Stimulated activated naive CD4-positive, alpha-beta T cell (primary cell): Measurements from ENCODE around the gene ST3GAL4.
"Not testable (repeated sequence)": the region's sequence is repeated elsewhere in the genome, so short reads cannot be mapped to it uniquely, and the experiment has no call there.

ENCODE experiments used
- DNase-seq, 6 experiments: peaks; one replicate each; lab custom pipeline; 2025; lab: John Stamatoyannopoulos, UW

ST3GAL4 gene

DNA sequence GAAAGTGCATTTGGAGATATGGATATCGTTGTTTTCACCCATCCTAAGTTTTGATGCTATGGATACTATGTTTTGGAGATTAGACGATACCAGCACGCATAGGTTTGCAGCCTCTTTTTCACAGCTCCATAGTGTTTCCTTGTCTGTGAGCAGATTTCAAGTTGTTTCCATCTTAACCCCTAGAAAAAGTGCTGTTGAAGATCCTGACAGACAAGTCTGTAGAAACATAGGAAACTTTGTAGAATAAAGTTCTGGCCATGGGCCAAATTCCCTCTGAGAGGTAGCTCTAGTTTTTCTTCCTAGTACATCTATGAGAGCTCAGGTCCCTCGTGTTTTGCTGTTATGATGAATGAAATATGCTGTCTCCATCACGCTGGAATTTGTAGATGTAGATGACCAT is 32.4 kb downstream of the ST3GAL4 start:
- no peak for DNase-seq

DNA sequence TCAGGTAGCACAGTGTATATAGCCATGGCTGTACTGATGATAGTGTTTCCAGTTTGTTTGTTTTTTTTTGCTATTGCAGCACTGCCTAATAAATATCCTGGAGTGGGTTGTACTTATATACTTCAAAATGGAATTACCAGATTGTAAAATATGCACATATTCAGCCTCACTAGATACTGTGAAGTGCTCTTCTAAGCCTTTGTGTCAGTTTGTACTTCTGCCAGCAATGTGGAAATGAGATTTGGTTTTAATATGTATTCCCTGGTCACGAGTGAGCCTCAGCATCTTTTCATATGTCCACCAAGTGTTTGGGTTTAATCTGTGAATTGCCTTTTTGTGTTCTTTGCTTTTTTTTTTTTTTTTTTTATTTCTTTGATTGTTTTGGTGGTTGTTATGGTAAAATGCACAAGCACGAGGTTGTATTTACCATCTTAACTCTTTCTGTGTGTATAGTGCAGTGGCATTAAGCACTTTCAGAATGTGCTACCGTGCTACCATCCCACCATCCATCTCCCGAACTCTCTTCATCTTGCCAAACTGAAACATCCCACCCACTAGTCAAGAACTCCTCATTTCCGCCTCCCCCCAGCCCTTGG is 34.9 kb downstream of the ST3GAL4 start:
- DNase-seq: no peak

DNA sequence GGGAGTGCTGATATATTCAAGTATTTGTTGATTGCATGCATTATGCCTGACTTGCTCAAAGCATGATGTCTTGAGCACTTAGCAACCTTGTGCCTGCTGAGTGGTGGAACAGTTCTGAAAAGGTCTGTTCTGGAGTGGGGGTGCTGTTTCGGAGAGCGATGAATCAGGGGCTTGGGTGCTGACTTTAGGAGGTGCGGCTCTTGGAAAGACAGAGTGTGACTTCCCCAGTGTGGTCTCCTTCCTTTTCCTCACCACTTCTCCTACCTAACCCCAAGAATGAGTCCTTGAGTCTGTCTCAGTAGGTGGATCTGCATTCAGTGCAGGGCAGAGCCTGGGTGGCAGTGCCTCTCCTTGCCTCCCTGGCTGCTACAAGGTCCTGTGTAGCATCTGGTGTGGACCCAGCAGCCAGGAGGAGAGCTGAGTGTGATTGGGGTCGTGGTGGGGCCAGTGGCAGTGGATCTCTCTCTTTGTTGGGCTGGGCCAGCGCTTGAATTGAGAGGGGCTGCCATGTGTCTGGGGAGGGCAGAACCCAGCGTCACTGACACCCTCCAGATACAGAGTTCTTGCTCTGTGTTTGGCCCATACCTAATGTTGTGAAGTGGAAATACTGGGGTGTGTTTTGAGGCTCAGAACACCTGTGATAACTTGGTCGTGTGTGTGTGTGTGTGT is 35.9 kb downstream of the ST3GAL4 start:
- no peak for DNase-seq

DNA sequence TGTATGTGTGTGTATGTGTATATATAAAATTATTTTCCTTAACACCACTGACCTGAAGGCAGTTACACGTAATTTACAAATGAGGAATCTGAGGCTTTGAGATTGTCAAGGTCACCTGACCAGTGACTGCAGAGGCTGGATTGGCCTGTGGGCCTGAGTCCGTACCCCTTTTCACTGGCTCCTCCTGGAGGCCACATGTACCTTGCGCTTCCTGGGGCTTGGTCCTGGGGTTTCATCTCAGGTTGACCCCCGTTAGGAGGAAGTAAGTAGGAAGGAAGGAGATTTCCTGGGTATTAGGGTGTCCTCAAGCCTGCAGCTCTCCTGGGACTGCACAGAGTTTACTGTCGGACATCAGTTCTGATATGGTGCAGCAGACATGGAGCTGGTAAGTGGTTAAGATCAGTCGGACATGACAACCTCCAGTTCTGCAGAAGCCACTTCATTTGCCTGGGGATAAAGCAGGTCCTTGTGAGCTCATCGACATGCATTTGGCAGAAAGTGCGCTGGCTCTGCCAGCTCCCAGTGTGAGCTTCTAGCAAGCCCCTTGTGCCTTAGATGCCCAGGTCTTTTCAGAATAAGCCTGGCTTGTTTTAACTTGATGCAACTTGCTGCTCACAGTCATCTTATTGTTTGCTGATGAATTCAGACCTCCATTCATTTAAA is 36.6 kb downstream of the ST3GAL4 start:
- DNase-seq: no peak

DNA sequence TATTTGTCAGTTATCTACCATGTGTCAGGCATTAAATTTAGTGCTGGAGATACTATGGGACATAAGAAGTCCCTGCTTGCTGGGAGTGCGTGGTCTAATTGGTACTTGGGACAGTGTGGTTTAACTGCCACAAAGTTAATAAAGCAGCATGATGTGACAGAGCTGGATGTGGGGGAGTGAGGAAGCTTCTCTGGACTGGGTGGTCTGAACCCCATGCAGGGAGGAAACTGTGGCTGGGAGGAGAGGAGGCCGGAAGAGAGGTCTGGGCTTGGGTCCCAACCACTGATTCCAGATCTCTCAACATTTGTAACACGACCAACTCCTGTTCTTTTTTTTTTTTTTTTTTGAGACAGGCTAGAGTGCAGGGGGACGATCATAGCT is 37.1 kb downstream of the ST3GAL4 start:
- DNase-seq: no peak

DNA sequence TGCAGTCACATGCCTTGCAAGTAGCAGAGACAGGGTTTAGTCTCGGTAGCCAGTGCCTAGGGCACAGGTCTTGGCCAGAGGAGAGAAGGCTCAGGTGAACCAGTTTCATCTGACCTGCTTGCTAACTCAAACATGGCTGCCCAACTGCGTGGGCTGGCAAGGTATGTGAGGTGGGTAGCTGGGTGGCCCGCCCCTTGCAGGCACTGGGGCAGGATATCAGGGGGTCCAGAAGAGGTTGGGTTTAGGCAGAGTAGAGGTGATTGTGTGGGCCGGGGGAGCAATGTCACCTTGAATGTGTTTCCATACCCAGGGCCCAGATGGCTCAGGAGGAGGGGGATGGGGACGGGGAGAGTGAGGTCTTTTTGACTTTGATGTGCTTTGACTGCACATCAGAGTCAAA is 37.7 kb downstream of the ST3GAL4 start:
- DNase-seq: no peak

DNA sequence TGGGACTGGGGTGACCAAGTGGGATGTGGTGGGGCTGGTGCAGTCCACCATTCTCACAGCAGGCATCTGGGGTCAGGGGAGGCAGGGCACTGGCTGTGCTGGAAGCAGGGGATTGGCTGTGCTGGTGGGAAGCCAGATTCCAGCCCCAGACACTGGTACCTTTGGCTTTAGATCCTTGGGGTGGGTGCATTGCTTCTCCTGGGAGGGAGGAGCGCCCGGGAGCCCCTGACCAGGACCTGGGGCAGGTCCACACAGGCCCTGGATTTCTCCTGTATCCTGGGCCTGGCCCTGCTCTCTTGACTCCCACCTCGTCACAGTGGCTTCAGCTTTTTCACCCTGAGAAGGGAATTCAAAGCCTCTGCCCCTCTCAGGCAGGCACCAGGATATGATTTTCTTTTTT is 38.5 kb downstream of the ST3GAL4 start:
- no peak for DNase-seq

DNA sequence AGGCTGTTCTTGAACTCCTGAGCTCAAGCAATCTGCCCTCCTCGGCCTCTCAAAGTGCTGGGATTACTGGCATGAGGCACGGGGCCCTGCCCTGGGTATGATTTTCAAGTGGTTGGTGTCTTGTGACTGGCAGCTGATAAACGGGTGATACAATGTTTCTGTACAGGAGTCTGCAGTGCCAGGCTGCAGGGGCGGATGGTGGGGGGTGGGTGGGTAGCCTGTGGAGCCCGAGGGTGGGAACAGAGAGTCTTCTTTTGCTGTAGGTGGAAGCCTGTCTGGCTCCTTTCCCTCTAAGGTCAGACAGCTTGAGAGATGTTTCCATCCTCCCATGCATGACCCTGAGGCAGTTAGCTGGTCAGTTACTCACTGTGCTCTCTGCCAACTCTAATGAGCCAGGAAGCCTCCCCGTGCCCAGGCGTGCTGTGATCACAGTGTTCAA is 39.2 kb downstream of the ST3GAL4 start:
- DNase-seq: not testable (repeated sequence)

DNA sequence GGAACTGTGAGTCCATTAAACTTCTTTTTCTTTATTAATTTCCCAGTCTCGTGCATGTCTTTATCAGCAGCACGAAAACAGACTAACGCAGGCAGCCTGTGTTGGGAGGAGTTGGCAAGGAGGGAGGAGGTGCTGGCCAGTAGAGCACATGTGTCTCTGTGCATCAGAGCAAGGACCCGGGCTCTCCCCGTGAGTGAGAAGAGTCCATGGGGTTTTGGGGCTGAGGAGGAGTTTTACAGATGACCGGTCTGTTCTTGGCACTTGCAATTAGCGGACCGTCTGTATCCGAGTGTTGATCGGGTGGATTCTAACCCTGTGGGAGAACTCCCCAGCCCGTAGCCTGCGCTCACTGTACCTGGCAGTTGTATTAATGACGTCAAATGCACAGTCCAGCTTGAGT is 40.3 kb downstream of the ST3GAL4 start:
- DNase-seq: not testable (repeated sequence)

DNA sequence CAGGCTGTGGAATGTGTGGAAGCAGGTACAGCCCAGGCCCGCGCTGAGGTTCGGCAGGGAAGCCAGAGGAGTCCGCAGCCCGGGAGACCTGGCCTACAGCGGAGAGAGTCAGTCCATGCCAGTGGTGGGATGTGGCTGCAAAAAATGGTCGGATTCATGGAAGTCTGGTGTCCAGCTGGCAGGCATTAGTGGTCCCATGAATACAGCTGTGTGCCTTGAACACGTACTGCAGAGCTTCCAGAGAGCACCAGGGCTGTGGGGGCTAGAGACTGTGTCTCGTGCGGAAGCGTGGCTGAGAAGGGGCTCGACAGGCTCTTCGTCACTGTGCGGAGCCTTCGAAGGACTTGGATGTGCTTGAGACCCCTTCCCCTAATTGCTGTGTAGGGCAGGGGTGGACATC is 40.8 kb downstream of the ST3GAL4 start:
- DNase-seq: not testable (repeated sequence)

DNA sequence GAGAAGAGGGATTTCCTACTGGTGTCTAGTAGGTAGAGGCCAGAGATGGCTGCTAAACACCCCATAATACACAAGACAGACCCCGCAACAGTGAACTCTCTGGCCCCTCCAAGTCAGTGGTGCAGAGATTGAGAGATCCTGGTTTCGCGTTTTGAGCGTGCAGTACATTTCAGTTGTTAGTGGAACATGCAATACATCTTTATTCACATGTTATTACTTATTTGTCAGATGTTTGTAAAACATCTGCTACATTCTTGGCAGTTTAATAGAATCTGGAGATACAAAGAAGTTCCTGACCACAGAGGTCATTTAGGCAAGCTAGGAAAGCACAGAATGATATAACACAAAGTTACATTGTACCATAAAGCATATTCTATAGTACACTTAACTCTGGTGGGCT is 41.5 kb downstream of the ST3GAL4 start:
- DNase-seq: no peak

DNA sequence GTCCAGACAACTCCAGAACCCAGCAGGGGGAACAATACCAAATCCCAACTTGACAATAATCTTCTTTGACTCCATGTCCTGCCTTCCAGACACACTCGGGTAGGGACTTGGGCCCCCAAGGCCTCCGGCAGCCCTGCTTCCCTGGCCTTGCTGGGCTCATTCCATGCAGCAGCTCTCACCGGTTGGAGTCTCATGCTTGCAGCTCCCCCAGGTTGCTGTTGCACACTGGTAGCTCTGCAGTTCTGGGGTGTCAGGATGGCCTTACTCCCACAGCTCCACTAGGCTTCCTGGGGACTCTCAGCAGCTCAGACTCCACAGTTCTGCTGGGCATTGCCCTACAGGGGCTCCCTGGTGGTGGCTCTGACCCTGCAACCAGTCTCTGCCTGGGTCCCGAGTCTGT is 42.8 kb downstream of the ST3GAL4 start:
- no peak for DNase-seq

DNA sequence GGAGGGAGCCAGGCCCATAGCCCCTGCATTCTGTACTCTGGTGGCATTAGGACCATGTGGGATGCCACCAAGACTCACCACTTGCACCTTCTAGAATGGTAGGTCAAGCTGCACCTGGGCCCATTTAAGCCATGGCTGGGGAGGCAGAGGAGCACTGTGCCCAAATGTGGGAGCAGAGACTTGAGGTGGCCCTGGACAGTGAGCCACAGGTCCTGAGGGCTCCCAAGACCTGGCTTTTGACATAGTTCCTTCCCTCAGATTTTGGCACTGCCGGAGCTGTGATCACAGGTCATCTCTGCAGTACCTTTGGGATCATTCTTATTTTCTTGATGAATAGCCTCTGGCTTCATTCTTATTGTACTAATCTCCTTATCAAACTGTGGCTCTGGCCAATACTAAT is 43.2 kb downstream of the ST3GAL4 start:
- DNase-seq: no peak

DNA sequence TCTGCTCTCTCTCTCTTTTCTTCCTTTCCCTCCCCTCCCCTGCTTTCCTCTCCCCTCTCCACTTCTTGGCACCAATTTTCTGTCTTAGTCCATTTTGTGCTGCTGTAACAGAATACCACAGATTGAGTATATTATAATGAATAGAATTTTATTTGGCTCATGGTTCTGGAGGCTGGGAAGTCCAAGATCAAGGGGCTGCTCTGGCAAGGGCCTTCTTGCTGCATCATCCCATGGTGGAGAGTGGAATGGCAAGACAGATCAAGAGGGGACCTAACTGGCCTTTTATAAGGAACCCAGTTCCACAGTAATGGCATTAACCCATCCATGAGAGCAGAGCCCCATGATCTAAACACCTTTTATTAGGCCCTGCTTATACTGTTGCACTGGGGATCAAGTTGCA is 44.5 kb downstream of the ST3GAL4 start:
- DNase-seq: no peak

DNA sequence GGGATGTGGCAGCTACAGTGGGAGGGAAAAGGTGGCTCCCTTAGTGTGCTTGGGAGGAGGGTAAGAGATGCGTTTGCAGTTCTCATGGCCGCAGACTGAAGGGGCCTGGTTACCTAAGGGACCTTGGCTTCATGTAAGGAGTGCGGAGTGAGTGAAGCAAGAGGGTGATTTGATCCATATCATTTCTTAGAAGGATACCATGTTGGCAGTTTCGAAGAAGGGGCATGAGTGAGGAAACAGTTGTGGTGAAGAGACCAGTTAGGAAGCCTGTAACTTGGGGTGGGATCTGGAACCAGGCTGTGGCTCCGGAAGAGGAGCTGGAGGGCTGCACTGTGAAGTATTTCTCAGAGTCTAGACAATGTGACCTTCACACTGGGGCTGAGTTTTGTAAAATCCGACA is 45.0 kb downstream of the ST3GAL4 start:
- DNase-seq: no peak

DNA sequence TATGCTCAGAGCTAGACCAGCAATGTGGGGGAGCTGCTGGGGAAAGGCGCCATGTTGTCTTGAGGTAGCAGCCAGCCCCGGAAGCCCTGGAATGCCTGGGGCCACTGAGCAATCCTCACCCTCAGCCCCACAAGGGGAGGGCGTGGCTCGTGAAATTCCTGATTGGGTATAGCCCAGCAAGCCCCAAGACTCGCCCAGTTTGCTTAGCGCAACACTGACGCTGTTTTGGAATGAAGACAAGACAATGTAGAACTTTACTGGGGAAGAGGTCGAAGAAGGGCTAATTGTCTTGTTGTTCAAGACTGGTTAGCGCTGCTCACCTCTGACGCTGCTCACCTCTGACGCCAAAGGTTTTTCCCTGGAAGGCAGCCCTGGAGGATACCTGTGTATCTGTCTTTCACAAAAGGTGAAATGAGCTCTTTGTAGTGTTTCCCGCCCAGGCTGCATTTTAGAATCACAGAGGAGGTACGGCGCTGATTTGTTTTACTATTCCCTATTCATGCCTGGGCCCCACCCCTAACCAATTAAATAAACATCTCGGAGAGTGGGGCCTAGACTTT is 47.6 kb downstream of the ST3GAL4 start:
- DNase-seq: no peak

DNA sequence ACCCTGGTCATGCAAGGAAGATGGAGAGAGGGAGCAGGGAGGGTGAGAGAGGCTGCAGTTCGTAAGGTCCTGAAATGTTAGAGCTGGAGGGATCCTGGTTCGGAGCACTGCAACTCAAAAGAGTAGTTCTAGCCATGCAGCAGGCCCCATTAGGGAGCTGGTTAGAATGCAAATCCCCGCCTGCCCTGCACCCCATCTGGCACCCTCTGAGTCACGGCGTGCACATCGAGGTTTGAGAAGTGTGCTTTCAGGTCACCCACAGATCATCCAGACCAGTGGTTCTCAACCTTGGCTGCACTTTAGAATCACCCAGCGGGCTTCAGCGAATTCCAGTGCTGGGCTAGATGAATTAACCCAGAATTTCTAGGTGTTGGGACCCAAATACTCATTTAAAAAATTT is 48.2 kb downstream of the ST3GAL4 start:
- no peak for DNase-seq

DNA sequence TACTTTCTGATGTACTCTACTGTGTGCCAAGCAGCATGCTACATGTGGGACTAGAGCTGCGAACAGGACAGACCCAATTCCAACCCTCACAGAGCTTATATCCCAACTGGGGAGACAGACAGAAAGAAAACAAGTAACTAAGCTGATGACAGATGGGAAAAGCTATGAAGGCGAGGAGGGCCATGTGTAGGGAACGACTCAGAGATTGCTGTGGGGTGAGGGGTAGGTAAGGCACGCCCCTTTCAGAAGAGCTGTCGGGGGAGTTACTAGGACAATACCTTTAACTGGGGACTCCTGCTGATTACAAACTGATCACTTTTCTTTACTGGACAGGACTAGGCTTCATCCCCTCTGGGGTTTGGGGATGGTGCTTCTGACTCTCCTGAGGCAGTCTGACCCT is 48.9 kb downstream of the ST3GAL4 start:
- no peak for DNase-seq

DNA sequence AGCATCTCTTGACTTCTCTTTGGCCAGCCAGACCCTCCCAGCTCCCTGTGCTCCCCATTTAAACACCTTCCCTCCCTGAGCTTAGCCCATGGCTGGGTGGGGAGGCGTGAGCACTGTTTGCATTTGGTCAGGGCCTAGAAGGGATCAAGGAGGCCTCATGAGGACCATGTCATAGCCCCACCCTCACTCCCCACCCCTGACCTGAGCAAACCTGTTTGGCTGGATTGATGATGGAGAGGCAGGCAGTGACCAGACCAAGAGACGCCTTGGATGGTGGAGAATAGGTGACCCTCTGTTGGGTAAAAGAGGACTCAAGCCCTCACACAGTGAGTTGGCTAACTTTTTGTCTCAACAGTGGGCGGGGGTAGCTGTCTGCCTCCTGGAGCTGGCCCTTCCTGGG is 49.9 kb downstream of the ST3GAL4 start:
- no peak for DNase-seq

DNA sequence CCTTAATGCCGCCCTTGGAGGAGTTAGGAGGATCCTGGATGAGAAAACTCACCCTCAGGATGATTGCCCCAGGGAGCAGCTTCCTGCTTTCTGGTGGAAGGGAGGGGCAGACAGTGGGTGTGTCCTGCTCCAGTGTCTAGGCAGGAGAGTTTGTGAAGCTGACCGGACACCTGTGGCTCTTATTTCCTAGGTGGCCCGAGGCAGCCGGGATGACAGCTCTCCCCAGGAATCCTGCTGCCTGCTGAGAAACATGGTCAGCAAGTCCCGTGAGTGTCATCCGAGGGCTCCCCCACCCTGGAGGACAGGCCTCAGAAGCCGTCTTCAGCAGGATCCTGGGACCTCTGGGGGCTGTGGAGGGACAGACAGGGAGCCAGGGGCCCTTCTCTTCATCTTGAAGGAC is 50.4 kb downstream of the ST3GAL4 start:
- DNase-seq: no peak

DNA sequence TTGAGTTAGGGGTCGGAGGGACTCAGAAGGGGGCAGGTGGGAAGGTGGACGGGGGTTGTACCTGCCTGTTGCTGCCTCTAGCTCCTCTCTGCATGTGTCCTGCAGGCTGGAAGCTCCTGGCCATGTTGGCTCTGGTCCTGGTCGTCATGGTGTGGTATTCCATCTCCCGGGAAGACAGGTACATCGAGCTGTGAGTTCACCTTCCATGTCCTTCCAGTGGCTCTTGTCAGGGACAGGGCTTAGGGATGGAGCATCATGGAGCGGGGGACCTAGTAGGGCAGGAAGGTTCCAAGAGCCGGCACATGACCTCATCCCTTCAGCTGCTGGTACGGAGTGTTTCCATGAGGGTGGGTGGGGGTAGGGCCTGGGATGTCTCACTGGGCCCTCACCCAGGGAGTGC is 50.9 kb downstream of the ST3GAL4 start:
- no peak for DNase-seq

DNA sequence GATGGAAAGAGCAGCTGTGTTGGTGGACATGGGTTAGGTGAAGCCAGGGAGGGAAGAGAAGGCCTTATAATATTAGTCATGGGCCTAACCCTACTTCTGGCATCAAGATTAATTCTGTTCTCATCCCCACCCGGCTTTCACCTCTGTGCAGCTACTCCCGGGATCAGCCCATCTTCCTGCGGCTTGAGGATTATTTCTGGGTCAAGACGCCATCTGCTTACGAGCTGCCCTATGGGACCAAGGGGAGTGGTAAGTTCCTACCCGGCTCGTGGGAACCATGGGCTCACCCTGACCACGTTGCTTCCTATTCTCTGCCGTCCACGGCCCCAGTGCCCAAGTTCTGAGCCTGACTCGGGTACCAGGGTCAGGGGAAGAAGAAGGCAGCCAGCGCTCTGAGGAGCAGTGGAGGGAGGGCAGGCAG is 51.6 kb downstream of the ST3GAL4 start:
- DNase-seq: no peak

DNA sequence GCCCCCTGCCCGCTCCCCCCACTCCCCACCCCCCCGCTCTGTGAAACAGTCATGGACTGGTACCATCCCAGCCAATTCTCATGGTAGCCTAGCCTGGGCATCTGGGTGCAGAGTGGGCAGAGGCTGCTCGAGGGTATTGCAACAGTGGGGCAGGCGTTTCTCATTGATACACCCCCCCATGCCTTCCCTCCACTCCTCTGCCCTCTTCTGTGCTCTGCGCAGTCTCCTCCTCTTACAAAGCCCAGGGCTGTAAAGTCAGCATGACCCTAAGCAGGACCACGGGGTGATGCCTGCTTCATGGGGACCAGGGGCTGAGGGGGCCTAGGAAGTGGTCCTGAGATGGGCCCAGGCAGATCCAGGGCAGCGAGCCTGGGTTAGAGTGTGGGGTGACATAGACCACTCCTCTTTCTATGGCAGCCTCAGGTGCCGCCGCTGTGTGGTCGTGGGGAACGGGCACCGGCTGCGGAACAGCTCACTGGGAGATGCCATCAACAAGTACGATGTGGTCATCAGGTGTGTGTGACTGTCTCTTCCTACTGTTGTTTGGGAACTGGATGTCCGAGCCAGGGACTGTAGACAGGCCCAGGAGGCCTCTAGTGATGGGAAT is 52.3 kb downstream of the ST3GAL4 start:
- DNase-seq: no peak
